GM18951 (cell line): ENCODE data around the gene ZNF486.
"Not testable (repeated sequence)": the region's sequence is repeated elsewhere in the genome, so short reads cannot be mapped to it uniquely, and the experiment has no call there.

Experiments used
- POLR2A ChIP-seq: IDR thresholded peaks from 4 replicates; pipeline ENCODE4 v1.6.1; 2011; ENCODE audit warnings: mild to moderate bottlenecking; ENCODE audit not compliant: insufficient read length, insufficient read depth; ENCODE audit errors: extremely low read depth
- in situ Hi-C: fragments of 300-500 bp; cut with MboI; formaldehyde crosslinking; loops from one replicate; pipeline ENCODE4 v1.12.0; 2022; ENCODE audit warnings: low sequenced_read_pairs, mixed read lengths, inconsistent platforms; ENCODE audit not compliant: unreplicated experiment

ZNF486 gene

DNA sequence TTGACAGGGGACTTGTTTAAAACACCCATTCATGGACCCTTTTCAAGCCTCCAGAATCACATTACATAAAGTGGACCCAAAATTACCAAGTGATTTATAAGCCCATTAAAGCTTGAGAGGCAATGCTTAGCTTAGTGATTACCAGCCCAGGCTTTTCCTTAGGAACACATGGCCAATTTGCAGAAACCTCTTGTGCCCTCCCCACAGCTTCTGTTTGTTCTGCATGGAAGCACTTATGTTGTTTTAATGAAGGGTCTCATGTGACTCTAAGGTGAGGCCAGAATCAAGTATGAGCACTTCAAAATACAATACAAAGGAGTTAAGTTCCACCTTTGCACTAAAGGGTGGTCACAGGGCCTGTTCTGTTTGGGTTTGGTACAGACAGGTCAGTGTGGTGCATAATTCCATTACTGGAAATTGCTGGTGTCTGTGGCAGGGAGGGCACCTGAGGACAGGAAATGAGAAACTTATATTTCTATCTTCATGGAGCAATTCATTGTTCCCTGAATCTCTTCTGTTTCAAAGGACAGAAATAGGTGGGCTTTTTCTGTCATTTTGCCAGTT lies 15.3 kb downstream of the ZNF486 start:
- in situ Hi-C loops = no loop called here

DNA sequence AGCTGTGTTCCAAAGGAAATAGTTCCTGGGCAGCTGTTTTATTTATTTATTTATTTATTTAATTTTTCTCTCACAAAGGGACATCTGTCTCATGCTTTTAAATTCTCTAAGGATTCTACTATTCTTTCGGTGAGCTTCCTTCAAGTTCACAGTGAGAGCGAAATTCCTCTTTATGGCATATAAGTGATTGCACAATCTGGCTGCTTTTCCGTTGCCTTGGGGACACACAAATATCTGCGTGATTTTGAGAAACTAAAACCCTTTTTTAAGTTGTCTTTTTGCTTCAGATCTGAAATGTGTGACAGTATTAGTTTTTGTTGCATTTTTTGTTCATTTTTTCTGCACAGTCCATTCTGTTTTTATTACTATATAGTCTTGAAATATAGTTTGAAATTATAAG lies 19.2 kb downstream of the ZNF486 start:
- in situ Hi-C loops = no loop called here
- TF ChIP-seq POLR2A = no peak

More for the DNA sequence above, 15.3 kb downstream of the ZNF486 start:
- no peak for TF ChIP-seq POLR2A

DNA sequence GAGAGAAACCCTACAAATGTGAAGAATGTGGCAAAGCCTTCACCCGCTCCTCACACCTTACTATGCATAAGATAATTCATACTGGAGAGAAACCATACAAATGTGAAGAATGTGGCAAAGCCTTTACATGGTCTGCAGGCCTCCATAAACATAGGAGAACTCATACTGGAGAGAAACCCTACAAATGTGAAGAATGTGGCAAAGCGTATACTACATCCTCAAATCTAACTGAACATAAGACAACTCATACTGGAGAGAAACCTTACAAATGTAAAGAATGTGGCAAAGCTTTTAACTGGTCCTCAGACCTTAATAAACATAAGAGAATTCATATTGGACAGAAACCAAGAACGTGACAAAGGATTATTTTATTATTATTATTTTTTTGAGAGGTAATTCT lies 30.7 kb downstream of the ZNF486 start:
- no peak for TF ChIP-seq POLR2A
- in situ Hi-C loops = no loop called here

DNA sequence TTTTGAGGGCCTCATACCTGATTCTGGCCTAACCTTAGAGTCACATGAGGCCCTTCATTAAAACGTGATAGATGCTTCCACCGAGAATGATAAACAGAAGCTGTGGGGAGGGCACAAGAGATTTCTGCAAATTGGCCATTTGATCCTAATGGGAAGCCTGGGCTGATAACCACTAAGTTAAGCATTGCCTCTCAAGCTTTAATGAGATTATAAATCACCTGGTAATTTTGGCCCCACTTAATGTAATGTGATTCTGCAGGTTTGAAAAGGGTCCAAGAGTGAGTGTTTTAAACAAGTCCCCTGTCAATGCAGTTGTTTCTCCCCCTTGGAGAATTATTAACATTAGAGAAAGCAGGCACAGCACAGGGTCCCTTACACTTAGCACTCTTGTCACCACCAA lies 42.0 kb downstream of the ZNF486 start:
- no peak for TF ChIP-seq POLR2A
- in situ Hi-C loops = no loop called here

DNA sequence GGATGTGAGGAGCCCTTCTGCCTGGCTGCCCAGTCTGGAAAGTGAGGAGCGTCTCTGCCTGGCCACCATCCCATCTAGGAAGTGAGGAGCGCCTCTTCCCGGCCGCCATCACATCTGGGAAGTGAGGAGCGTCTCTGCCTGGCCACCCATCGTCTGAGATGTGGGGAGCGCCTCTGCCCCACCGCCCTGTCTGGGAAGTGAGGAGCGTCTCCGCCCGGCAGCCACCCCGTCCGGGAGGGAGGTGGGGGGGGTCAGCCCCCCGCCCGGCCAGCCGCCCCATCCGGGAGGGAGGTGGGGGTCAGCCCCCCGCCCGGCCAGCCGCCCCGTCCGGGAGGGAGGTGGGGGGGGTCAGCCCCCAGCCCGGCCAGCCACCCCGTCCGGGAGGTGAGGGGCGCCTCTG lies 47.4 kb downstream of the ZNF486 start:
- in situ Hi-C loops = not testable (repeated sequence)

DNA sequence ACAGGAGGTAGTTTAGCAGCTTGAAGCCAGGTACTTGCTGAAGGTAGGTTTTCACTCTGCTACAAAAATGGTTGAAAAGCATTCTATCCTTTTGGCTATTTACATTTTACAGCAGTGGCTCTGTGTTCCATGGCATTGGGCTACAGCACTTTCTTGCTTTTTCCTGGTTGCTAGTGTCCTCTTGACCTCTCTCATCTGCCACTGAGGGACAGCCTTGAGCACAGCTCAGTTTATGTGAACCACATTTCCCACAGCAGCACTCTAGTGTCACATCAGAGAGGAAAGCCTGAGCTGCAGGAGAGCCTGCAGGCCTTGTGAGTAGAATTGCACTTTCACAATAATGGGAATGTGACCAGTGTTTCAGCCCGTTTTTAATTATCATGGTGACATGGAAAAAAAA lies 54.6 kb downstream of the ZNF486 start:
- in situ Hi-C loops = not testable (repeated sequence)

DNA sequence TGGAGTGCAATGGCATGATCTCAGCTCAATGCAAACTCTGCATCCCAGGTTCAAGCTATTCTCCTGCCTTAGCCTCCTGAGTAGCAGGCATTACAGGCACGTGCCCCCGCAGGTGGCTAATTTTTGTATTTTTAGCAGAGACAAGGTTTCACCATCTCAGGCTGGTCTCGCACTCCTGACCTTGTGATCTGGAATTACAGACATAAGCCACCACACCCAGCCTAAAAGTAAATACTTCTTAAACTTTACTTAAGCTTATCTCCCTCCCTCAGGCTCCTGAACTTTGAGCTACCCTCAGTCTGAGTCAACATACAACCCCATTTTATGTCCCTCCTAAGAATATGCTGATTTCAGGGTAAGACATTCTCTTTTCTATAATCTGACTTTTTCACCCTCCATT lies 66.1 kb downstream of the ZNF486 start:
- no peak for TF ChIP-seq POLR2A
- in situ Hi-C loops = no loop called here

DNA sequence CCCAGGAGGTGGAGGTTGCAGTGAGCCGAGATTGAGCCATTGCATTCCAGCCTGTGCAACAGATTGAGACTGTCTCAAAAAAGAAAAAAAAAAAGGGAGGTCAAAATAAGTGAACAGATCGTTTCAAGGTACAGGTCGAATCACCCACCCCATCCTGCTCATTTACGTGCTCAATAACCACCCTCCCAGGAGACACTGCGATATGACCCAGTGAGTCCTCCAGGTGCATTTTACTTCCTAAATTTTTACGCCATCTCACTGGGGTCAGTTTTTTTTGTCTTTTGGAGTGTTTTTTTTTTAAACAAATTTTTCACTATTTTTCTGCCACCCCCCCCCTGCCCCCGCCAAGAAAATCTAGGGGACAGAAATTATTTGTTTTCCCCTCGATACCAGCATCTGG lies 68.1 kb downstream of the ZNF486 start:
- in situ Hi-C loops = no loop called here
- TF ChIP-seq POLR2A = no peak

DNA sequence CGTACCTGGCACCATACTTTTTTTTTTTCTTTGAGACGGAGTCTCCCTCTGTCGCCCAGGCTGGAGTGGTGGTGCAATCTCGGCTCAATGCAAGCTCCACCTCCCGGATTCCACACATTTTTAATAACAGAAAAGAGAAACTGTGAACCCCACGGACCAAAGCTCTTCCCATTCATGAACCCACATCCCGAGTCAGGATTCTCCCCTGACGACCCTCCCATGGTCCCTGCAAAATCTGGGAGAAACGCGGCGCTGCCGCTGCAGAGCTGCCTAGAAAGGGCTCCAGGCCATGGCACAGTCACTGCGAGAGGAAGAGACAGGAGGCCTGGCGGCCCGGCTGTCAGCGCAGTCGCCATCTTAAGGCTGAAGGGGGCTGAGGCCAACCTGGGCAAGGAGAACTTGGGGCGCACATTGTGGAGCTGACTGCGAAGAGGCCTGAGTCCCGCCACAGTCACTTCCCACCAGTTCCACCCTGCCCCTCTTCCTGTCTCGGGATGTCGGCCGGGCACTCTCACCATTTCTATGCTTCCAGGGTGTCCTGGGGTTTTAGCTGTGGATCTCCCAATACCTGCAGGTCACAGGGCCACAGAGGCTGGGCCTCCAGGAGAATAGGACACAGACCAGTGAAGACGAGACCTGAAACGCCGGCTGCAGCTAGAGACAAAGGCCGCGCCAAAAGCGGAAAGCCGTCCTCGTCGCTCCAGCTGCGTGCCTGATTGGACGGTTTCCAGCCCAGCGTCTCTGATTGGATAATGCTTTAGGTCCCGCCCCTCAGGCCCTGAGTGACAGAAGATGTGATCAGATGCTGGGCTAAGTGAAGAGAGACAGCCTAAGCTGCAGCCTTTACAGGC lies 71.0 kb downstream of the ZNF486 start:
- in situ Hi-C loops = no loop called here

DNA sequence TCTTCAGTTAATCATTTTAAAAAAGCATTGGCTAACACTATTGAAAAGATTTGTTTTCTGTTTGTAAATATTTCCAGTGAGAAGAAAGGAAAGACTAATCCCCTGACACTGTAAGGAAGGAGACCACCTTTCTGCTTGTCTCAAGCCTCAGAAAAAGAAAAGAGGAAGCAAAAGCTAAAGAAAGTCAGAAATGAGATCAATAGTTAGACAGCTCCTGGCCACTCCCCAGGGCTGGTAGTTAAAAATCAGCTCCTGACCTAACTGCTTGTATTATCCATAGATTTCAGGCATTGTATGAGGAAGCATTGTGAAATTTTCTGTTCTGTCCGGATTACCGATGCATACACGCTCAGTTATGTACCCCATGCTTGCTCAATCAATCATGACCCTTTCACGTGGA lies 76.6 kb downstream of the ZNF486 start:
- no peak for TF ChIP-seq POLR2A
- in situ Hi-C loops = no loop called here

More for the DNA sequence above, 71.0 kb downstream of the ZNF486 start:
- TF ChIP-seq POLR2A = no peak

DNA sequence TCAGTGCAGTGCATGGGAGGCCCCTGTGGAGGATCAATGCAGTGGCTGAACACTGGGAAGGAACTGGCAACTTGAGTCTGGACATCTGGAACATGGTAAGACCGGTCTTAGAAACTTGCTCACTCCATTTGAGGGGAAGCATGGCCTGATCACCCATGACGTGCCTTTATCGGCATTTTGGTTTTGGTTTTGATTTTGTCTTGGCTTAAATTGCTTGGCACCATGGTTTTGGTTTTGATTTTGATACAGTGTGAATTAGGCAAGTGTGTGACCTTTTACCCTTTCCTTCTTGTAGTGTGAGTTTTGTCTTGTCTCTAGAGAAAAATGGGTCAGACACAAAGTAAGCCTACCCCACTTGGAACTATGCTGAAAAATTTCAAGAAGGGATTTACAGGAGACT lies 77.3 kb downstream of the ZNF486 start:
- in situ Hi-C loops = no loop called here
- no peak for TF ChIP-seq POLR2A

DNA sequence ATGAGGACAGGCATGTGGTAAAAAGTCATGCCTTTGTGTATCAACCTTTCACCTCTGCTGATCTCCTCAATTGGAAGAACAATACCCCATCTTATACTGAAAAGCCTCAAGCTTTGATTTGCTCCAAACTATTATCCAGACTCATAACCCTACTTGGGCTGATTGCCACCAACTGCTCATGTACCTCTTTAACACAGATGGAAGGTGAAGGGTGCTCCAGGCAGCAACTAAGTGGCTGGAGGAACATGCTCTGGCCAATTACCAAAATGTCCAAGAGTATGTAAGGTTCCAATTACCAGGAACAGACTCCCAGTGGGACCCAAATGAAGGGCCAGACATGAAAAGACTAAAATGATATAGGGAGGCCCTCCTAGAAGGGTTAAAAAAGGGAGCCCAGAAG lies 78.3 kb downstream of the ZNF486 start:
- in situ Hi-C loops = no loop called here
- TF ChIP-seq POLR2A = no peak

DNA sequence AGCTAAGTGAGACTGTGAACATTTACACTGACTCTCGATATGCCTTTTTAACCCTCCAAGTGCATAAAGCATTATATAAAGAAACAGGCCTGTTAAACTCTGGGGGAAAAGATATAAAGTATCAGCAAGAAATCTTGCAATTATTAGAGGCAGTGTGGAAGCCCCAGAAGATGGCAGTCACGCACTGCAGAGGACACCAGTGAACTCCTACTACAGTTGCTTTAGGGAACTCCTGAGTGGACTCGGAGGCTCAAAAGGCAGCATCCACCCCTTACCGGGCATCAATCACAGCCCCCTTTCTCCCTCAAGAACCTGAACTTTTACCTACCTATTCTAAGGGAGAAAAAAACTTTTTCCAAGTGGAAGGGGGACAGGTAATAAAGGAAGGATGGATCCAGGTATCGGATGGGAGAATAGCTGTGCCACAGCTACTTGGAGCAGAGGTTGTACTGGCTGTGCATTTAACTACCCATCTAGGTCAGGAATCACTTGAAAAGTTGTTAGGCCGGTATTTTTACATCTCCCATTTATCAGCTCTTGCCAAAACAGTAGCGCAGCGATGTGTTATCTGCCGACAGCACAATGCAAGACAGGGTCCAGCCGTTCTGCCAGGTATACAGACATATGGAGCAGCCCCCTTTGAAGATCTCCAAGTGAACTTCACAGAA lies 80.1 kb downstream of the ZNF486 start:
- no peak for TF ChIP-seq POLR2A
- in situ Hi-C loops = no loop called here

DNA sequence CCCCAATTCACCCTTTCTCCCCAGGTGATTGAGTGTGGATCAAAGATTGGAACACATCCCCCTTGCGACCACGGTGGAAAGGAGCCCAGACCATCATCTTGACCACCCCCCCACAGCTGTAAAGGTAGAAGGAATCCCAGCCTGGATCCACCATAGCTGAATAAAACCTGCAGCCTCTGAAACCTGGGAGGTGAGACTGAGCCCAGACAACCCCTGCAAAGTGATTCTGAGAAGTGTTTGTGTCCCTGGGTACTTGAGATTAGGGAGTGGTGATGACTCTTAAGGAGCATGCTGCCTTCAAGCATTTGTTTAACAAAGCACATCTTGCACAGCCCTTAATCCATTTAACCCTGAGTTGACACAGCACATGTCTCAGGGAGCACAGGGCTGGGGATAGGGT lies 81.2 kb downstream of the ZNF486 start:
- in situ Hi-C loops = not testable (repeated sequence)
